ENCODE measurements around the gene APCDD1. TPM values are rescaled to one million over a fixed set of nuclear protein-coding genes. Genes with fewer than 3 reads are reported as not detected.

APCDD1 gene
- total RNA-seq, 1 experiment from 2014 or later, result not detected

GRCh38 chr18:10444314-10445006 is 10.0 kb upstream of the APCDD1 start:
- intact Hi-C loops (cut with micrococcal nuclease; ENCODE audit: unreplicated experiment), result no loop called here
- H3K27ac Mint-ChIP-seq (ENCODE audit: unreplicated experiment), result no peak overlapping the region
- H3K27me3 Mint-ChIP-seq (ENCODE audit: unreplicated experiment), result peaks cover 100% of the 10 kb centered on the region
- no peaks in the 10 kb centered on the region for H3K4me1 Mint-ChIP-seq (ENCODE audit: low read depth, unreplicated experiment)
- no peak for TF ChIP-seq CTCF (IDR thresholded peaks at IDR 0.05; ENCODE audit: unreplicated experiment)
- no TSS peak for BruUV-seq (replicated peaks)
- no peak for DNase-seq
- CTCF ChIA-PET, result no interaction called here
- H3K36me3 Mint-ChIP-seq (ENCODE audit: insufficient read depth, unreplicated experiment), result no peaks in the 10 kb centered on the region
- H3K4me3 Mint-ChIP-seq (ENCODE audit: low read depth, unreplicated experiment), result no peak overlapping the region
- no peaks in the 10 kb centered on the region for H3K9me3 Mint-ChIP-seq (ENCODE audit: low read depth, unreplicated experiment)

- no peak for TF ChIP-seq CTCF (IDR thresholded peaks at IDR 0.05; ENCODE audit: unreplicated experiment)
- DNase-seq, result no peak
- Mint-ChIP-seq H3K36me3 (ENCODE audit: insufficient read depth, unreplicated experiment) (no peaks in the 10 kb centered on the region), H3K27me3 (ENCODE audit: unreplicated experiment) (peaks cover 100% of the 10 kb centered on the region), H3K4me3 (ENCODE audit: low read depth, unreplicated experiment) (no peak overlapping the region), H3K27ac (ENCODE audit: unreplicated experiment) (no peak overlapping the region), H3K9me3 (ENCODE audit: low read depth, unreplicated experiment) (no peaks in the 10 kb centered on the region), H3K4me1 (ENCODE audit: low read depth, unreplicated experiment) (no peaks in the 10 kb centered on the region)
- BruUV-seq (replicated peaks), result no TSS peak
- intact Hi-C loops (cut with micrococcal nuclease; ENCODE audit: unreplicated experiment), result no loop called here
- CTCF ChIA-PET, result interaction anchor here (0.5 to 0.6 kb wide), 3 partner anchors 9 to 1357 kb away, joined by 3 to 8 read pairs (median 4); no protein-coding TSS in a partner anchor
Observed at GRCh38 chr18:10449396-10449795, 5.0 kb upstream of the APCDD1 start.

GRCh38 chr18:10450986-10451385 is 3.4 kb upstream of the APCDD1 start:
- Mint-ChIP-seq H3K9me3 (ENCODE audit: low read depth, unreplicated experiment) (no peaks in the 10 kb centered on the region), H3K36me3 (ENCODE audit: insufficient read depth, unreplicated experiment) (no peaks in the 10 kb centered on the region), H3K4me1 (ENCODE audit: low read depth, unreplicated experiment) (no peaks in the 10 kb centered on the region), H3K27ac (ENCODE audit: unreplicated experiment) (no peak overlapping the region), H3K4me3 (ENCODE audit: low read depth, unreplicated experiment) (no peak overlapping the region), H3K27me3 (ENCODE audit: unreplicated experiment) (peaks cover 100% of the 10 kb centered on the region)
- no TSS peak for BruUV-seq (replicated peaks)
- TF ChIP-seq CTCF (IDR thresholded peaks at IDR 0.05; ENCODE audit: unreplicated experiment), result no peak
- intact Hi-C loops (cut with micrococcal nuclease; ENCODE audit: unreplicated experiment), result no loop called here
- DNase-seq, result no peak
- CTCF ChIA-PET, result no interaction called here

- TF ChIP-seq CTCF (IDR thresholded peaks at IDR 0.05; ENCODE audit: unreplicated experiment), result no peak
- peak overlapping the region; percentile 58 for H3K4me3 Mint-ChIP-seq (ENCODE audit: low read depth, unreplicated experiment)
- no peaks in the 10 kb centered on the region for H3K4me1 Mint-ChIP-seq (ENCODE audit: low read depth, unreplicated experiment)
- H3K27ac Mint-ChIP-seq (ENCODE audit: unreplicated experiment), result no peak overlapping the region
- no peaks in the 10 kb centered on the region for H3K9me3 Mint-ChIP-seq (ENCODE audit: low read depth, unreplicated experiment)
- CTCF ChIA-PET, result no interaction called here
- BruUV-seq (replicated peaks), result no TSS peak
- peaks cover 100% of the 10 kb centered on the region for H3K27me3 Mint-ChIP-seq (ENCODE audit: unreplicated experiment)
- intact Hi-C loops (cut with micrococcal nuclease; ENCODE audit: unreplicated experiment), result no loop called here
- no peak for DNase-seq
- H3K36me3 Mint-ChIP-seq (ENCODE audit: insufficient read depth, unreplicated experiment), result no peaks in the 10 kb centered on the region
Observed at GRCh38 chr18:10453261-10453805, 1.1 kb upstream of the APCDD1 start.
